Muscle layer of duodenum (tissue), 2 donors: ENCODE measurements around the gene PFKFB4.
"Not testable (repeated sequence)": the region's sequence is repeated elsewhere in the genome, so short reads cannot be mapped to it uniquely, and the experiment has no call there.

ENCODE experiments used
- H3K27ac ChIP-seq: one replicate; pipeline ENCODE4 v1.7.0; 2013; ENCODE audit warnings: mild to moderate bottlenecking, low read length
- H3K27me3 ChIP-seq: one replicate; pipeline ENCODE4 v1.7.0; 2013; ENCODE audit warnings: low read depth, mild to moderate bottlenecking, control low read depth, low read length
- H3K36me3 ChIP-seq, 2 donors: one replicate each; pipeline ENCODE4 v1.7.0; 2013; ENCODE audit warnings: low read length in 2 of 2, control low read depth in 1 of 2, mild to moderate bottlenecking in 1 of 2; ENCODE audit not compliant: insufficient read depth in 2 of 2, control insufficient read depth in 1 of 2
- H3K4me1 ChIP-seq, 2 donors: one replicate each; pipeline ENCODE4 v1.7.0; 2013; ENCODE audit warnings: low read length in 2 of 2, mild to moderate bottlenecking in 2 of 2, control low read depth in 1 of 2, moderate library complexity in 1 of 2; ENCODE audit not compliant: insufficient read depth in 2 of 2, control insufficient read depth in 1 of 2
- H3K4me3 ChIP-seq, 2 donors: one replicate each; pipeline ENCODE4 v1.7.0; 2013; ENCODE audit warnings: low read length in 2 of 2, low read depth in 1 of 2, mild to moderate bottlenecking in 1 of 2
- H3K9me3 ChIP-seq, 2 donors: one replicate each; pipeline ENCODE4 v1.7.0; 2013; ENCODE audit warnings: low read length in 2 of 2, control low read depth in 1 of 2, mild to moderate bottlenecking in 1 of 2; ENCODE audit not compliant: control insufficient read depth in 1 of 2
- donor health status: healthy.

The PFKFB4 gene

DNA sequence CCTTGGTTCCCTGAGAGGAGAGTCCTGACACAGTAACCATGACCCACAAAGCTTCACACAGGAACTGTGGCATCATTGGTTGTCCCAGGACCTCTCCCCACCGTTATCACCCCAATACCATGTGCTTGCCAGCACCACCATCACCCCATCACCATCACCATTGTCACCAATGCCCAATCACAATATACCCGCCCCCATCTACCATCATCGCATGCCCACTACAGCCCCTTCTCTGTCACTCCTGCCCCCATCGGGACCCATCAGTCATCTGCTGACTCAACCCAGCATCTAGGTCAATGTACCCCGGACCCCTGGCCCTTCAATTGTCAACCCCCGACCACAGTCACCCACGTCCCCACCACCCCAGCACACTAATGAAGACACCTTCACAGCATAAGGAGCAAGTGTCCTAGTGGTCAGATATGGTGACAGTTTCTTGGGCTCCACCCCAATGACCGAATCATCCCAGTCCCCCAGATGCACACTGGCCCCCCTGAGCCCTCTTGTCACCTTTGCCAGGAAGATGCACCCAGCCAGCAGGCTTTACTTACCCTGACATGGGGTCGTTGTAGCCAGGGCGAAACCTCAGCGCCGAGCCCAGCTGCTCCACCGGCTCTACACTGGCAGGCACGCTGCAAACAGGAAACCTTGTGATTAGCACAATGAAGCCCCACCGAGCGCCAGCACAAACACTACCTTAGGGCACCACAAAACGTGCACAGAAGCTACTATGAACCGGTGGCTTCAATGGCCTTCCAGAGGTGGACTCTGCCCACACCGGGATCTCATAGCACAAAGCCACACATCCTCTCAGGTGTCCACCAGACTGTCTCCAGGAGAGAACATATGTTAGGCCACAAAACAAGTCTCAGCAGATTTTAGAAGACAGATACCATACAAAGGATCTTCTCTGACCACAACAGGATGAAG lies 77.7 kb downstream of the PFKFB4 start:
- Histone ChIP-seq H3K27me3 (no peaks in the 10 kb centered on the region), H3K4me1 (no peaks in the 10 kb centered on the region), H3K27ac (no peak overlapping the region), H3K36me3 (peaks cover 0 to 17% of the 10 kb centered on the region in 2 donors), H3K4me3 (no peak overlapping the region), H3K9me3 (no peaks in the 10 kb centered on the region)

DNA sequence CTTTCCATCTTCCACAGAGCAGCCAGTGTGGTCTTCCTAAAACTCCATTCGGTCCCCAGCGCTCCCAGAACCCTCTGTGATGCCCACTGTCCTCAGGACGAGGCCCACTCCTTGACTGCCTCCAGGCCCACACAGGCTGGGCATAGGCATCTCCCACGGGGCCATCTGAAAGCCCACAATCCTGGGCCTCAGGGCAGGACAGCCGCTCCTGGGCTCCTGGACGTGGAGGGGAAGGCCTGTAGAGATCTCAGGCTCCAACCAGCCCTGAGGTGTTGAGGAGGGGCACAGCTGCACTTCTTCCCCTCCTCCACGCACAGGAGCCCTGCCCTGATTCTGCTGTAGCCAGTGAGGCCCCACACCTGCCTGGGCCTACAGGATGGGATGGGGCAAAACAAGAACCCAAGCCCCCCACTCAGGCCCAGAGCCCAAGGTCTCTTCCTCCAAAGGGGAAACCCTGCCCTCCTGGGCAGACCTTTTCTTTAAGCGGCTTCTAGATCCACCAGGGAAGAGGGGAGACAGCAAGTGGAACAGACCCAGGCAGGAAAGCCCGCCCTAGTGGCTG lies 78.6 kb downstream of the PFKFB4 start:
- no peaks in the 10 kb centered on the region for H3K27me3 ChIP-seq
- H3K4me1 ChIP-seq, result peaks cover 4 to 5% of the 10 kb centered on the region in 2 donors
- H3K36me3 ChIP-seq, result peaks cover 0 to 17% of the 10 kb centered on the region in 2 donors
- H3K4me3 ChIP-seq, result no peak overlapping the region
- H3K27ac ChIP-seq, result no peak overlapping the region
- no peaks in the 10 kb centered on the region for H3K9me3 ChIP-seq

DNA sequence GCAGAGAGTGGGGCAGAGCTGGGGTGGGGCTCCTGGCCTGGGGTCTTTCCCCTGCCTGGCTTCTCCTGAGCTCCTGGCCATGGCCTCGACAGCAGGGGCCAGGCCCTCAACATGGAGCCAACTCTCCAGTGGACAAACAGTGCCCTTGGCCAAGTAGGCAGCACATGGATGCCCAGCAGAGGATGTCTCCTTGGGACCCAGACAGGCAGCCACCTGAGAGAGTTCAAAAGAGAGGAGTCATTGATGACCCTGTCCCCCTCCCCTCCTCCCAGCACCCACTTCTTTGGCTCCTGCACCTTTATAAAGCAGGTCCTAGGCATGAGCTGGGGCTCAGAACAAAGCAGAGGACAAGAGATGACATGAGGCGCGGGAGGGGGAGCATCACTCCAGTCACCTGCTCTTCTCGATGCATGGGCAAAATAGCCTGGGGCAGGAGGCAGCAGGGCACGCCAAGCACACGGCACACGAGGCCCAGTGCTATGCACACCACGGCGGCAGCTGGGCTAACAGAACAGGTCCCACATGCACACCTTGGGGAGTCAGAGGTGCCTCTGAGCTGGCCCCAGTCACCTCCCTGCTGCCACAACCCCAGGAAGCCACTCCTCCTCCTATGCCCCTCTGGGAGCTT lies 80.1 kb downstream of the PFKFB4 start:
- peaks cover 4 to 9% of the 10 kb centered on the region in 2 donors for H3K4me1 ChIP-seq
- H3K36me3 ChIP-seq, result peaks cover 0 to 21% of the 10 kb centered on the region in 2 donors
- H3K9me3 ChIP-seq, result no peaks in the 10 kb centered on the region
- no peak overlapping the region for H3K4me3 ChIP-seq
- H3K27me3 ChIP-seq, result no peaks in the 10 kb centered on the region
- H3K27ac ChIP-seq, result no peak overlapping the region

DNA sequence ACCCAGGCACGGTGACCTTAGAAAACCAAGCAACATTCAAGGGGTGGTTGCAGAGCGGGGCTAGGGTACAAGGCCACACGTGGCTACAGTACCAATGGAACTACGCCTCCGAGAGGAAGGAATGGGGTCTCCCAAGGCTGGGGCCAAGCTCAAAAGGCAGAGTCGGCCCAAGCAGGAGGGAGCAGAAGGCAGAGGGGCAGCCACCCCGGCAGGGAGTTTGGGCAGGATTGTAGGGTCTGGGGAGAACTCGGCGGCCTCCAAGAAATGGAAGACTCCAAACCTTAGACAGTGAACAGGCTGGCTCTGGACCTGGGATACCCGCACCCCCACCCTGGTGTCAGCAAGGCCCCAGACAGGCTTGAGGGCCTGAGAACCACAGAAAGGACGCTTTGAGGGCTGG lies 81.4 kb downstream of the PFKFB4 start:
- Histone ChIP-seq H3K9me3 (no peaks in the 10 kb centered on the region), H3K4me3 (no peak overlapping the region), H3K27me3 (no peaks in the 10 kb centered on the region), H3K4me1 (peaks cover 5 to 23% of the 10 kb centered on the region in 2 donors), H3K36me3 (peaks cover 0 to 21% of the 10 kb centered on the region in 2 donors), H3K27ac (no peak overlapping the region)

DNA sequence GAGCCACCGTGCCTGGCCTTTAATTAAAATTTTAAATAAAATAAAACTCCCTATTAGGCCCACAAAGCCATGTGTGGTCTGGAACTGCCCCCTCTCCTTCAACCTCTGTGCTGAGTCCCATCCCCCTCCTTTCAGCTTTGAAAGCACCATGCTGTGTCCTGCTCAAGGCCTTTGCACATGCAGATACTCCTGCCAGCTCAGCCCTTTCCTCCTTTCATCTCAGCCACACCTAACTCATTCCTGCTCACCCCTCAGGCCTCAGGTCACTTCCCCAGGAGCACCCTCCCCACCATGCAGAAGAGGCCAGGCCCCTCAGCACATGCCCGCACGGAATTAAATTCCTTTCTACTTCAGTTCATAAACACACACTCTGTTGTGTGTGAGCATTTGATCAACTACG lies 82.0 kb downstream of the PFKFB4 start:
- no peaks in the 10 kb centered on the region for H3K27me3 ChIP-seq
- H3K27ac ChIP-seq, result no peak overlapping the region
- H3K4me3 ChIP-seq, result no peak overlapping the region
- peaks cover 9 to 29% of the 10 kb centered on the region in 2 donors for H3K4me1 ChIP-seq
- H3K9me3 ChIP-seq, result no peaks in the 10 kb centered on the region
- H3K36me3 ChIP-seq, result peaks cover 0 to 21% of the 10 kb centered on the region in 2 donors

DNA sequence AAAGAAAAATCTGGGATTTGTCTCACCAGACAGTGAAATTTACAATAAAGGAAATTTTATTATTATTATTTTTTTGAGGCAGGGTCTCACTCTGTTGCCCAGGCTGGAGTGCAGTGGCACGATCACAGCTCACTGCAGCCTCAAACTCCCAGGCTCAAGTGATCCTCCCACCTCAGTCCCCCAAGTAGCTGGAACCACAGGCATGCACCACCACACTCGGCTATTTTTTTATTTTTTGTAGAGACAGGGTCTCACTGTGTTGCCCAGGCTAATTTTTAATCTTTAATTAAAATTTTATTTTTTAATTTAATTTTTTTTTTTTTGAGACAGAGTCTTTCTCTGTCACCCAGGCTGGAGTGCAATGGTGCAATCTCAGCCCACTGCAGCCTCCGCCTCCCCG lies 82.6 kb downstream of the PFKFB4 start:
- H3K36me3 ChIP-seq, result peaks cover 0 to 26% of the 10 kb centered on the region in 2 donors
- peaks cover 9 to 34% of the 10 kb centered on the region in 2 donors for H3K4me1 ChIP-seq

DNA sequence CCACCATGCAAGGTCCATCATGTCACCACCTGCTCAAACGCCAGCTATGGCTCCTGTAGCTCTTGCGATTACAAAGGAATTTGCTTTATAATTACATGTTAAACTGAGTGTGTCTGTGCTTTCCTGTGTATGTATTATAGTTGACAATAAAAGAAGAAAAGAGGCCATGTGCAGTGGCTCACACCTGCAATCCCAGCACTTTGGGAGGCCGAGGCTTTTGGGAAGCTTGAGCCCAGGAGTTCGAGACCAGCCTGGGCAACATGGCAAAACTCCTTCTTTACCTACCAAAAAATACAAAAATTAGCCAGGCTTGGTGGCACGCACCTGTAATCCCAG lies 83.0 kb downstream of the PFKFB4 start:
- H3K27ac ChIP-seq, result peak overlapping the region; percentile 99
- peaks cover 2 to 26% of the 10 kb centered on the region in 2 donors for H3K36me3 ChIP-seq
- H3K27me3 ChIP-seq, result no peaks in the 10 kb centered on the region
- peak overlapping the region in 1 of 2 donors; percentile 99 for H3K4me3 ChIP-seq
- H3K4me1 ChIP-seq, result peaks cover 9 to 39% of the 10 kb centered on the region in 2 donors
- no peaks in the 10 kb centered on the region for H3K9me3 ChIP-seq

More for the DNA sequence above, 82.6 kb downstream of the PFKFB4 start:
- H3K27ac ChIP-seq, H3K4me3 ChIP-seq, H3K9me3 ChIP-seq, H3K27me3 ChIP-seq: not testable (repeated sequence)

DNA sequence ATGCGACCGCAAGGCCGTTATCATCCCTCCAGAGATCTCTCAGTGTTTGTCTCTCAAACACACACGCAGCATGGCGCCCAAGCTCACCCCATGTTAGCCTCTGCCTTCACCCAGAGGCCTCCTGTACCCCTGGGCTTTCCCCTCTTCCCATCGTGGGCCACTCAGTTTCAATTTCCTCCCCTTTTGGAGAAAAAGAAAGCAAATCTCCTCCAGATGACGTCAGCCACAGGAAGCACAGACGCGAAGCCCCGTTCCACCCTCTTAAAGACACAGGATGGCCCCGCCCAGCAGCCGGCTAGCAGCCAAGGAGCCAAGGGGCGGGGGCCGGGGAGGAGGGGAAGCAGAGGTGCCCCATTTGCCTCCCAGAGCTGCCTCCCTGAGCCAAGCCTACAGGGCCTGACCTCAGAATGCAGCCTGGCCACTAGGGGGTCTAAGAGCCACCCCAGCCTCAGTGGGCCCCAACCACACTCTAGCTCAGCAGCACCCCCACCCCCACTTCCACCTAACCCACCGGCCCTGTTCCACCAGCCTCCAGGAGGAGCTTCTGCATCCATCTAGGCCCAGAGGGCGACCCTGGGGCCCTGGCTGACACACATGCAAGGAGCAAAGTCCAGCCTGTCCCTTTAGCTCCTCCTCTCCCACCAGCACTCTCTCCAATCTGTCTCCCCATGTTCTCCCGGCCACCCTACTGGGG lies 83.5 kb downstream of the PFKFB4 start:
- H3K27me3 ChIP-seq, result no peaks in the 10 kb centered on the region
- peaks cover 13 to 44% of the 10 kb centered on the region in 2 donors for H3K4me1 ChIP-seq
- peaks cover 7 to 26% of the 10 kb centered on the region in 2 donors for H3K36me3 ChIP-seq

DNA sequence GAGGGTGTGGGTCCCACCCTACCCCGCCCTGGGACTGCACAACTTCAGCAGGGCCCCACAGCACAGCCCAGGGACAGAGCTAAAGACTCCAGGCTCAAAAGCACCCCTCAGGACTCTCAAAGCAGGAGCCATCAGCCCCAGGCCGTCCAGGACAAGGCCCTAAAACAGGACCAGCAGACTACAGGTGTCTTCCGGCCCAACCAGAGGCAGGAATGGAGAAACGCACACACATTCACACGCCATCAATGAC lies 84.0 kb downstream of the PFKFB4 start:
- Histone ChIP-seq H3K36me3 (peaks cover 12 to 27% of the 10 kb centered on the region in 2 donors), H3K4me1 (peaks cover 18 to 49% of the 10 kb centered on the region in 2 donors)

More for the DNA sequence above, 83.5 kb downstream of the PFKFB4 start:
- H3K27ac ChIP-seq, result peak overlapping the region; percentile 99
- no peaks in the 10 kb centered on the region for H3K9me3 ChIP-seq
- H3K4me3 ChIP-seq, result peak overlapping the region; percentile 84 to 99

DNA sequence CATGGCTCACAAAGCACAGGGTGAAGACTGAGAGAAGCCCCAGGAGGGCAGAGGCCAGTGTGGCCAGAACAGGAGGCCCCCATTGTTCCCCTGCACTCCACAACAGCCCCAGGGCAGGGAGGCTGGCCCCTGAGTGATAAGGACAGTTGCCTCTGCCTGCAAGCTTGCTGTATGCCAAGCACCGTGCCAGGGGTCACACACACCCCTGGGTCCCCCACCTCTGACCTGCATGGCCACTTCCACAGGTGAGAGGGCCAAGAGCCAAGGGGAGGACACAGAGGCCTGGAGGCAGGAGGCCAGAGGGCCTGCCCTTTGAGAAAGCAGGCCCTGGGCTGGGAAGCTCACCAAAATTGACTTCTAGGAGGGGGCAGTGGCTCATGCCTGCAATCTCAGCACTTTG lies 86.3 kb downstream of the PFKFB4 start:
- H3K36me3 ChIP-seq, result peaks cover 18 to 35% of the 10 kb centered on the region in 2 donors
- peak overlapping the region; percentile 45 for H3K27ac ChIP-seq
- no peak overlapping the region for H3K4me3 ChIP-seq
- no peaks in the 10 kb centered on the region for H3K9me3 ChIP-seq
- no peaks in the 10 kb centered on the region for H3K27me3 ChIP-seq
- H3K4me1 ChIP-seq, result peaks cover 27 to 64% of the 10 kb centered on the region in 2 donors

More for the DNA sequence above, 84.0 kb downstream of the PFKFB4 start:
- peak overlapping the region; percentile 99 for H3K27ac ChIP-seq
- no peaks in the 10 kb centered on the region for H3K9me3 ChIP-seq
- peak overlapping the region; percentile 84 to 99 for H3K4me3 ChIP-seq
- H3K27me3 ChIP-seq, result no peaks in the 10 kb centered on the region
